ENCODE results near the gene PTPRG.

DNA sequence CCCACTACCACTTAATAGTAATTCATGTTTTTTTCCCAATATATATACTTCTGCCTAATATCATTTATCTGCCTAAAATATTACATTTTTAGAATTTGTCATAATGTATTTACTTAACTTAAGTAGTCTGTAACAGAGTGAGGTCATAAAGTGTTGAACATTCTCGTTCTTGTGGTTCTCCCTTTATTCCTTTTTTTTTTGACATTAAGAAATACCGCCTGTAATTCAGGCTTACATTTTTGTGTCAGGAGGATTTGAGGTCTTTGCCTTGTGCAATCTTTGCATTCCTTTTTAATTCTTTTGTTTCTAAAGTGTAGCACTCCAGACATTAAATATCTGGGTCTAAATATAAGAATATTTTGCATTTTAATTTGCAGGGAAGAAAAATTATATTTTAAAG is 315.4 kb downstream of the PTPRG start:
- TF ChIP-seq, protein P1, sequence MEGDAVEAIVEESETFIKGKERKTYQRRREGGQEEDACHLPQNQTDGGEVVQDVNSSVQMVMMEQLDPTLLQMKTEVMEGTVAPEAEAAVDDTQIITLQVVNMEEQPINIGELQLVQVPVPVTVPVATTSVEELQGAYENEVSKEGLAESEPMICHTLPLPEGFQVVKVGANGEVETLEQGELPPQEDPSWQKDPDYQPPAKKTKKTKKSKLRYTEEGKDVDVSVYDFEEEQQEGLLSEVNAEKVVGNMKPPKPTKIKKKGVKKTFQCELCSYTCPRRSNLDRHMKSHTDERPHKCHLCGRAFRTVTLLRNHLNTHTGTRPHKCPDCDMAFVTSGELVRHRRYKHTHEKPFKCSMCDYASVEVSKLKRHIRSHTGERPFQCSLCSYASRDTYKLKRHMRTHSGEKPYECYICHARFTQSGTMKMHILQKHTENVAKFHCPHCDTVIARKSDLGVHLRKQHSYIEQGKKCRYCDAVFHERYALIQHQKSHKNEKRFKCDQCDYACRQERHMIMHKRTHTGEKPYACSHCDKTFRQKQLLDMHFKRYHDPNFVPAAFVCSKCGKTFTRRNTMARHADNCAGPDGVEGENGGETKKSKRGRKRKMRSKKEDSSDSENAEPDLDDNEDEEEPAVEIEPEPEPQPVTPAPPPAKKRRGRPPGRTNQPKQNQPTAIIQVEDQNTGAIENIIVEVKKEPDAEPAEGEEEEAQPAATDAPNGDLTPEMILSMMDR (IDR thresholded peaks at IDR 0.05 in 2 of 3, conservative IDR thresholded peaks at IDR 0.05 in 1 of 3; ENCODE audit: control insufficient read depth in 2 of 3, extremely low read depth in 1 of 3, insufficient read depth in 1 of 3, low read depth in 3 of 3, low read length in 3 of 3), result no peak
- TF ChIP-seq ETV6 (conservative IDR thresholded peaks at IDR 0.05 in 1 of 2, IDR thresholded peaks at IDR 0.05 in 1 of 2; ENCODE audit: borderline replicate concordance in 1 of 2, low read depth in 1 of 2), result no peak
